DOHH2 (cell line): ENCODE data around the gene GRM5.

Experiments used
- H3F3A ChIP-seq: fragments of 200-600 bp; sonication (generic), shearing (Covaris generic); 2 replicates; pipeline ENCODE4 v1.6.0; 2016; ENCODE audit warnings: antibody characterized with exemption, mild to moderate bottlenecking; ENCODE audit not compliant: control insufficient read depth, insufficient read depth
- H3K27ac ChIP-seq: fragments of 200-600 bp; sonication (generic); 2 replicates; pipeline ENCODE4 v1.5.1; 2014; ENCODE audit warnings: low read depth, mild to moderate bottlenecking, low read length, moderate library complexity
- H3K27me3 ChIP-seq: fragments of 200-600 bp; sonication (generic); 2 replicates; pipeline ENCODE4 v1.6.1; 2014; ENCODE audit warnings: mild to moderate bottlenecking, low read length, mixed read lengths; ENCODE audit not compliant: control insufficient read depth
- H3K36me3 ChIP-seq: fragments of 200-600 bp; sonication (generic); 2 replicates; pipeline ENCODE4 v1.6.1; 2014; ENCODE audit warnings: mild to moderate bottlenecking, low read length, moderate library complexity, mixed read lengths; ENCODE audit not compliant: control insufficient read depth
- H3K4me1 ChIP-seq: fragments of 200-600 bp; sonication (generic); 2 replicates; pipeline ENCODE4 v1.6.1; 2014; ENCODE audit warnings: mild to moderate bottlenecking, low read length, mixed read lengths; ENCODE audit not compliant: control insufficient read depth
- H3K4me2 ChIP-seq: fragments of 200-600 bp; sonication (generic); 2 replicates; pipeline ENCODE4 v1.6.0; 2014; ENCODE audit warnings: mild to moderate bottlenecking, low read length, moderate library complexity
- H3K4me3 ChIP-seq: fragments of 200-600 bp; sonication (generic); 2 replicates; pipeline ENCODE4 v1.5.1; 2014; ENCODE audit warnings: mild to moderate bottlenecking, low read length, mixed read lengths
- H3K79me2 ChIP-seq: fragments of 200-600 bp; sonication (generic); 2 replicates; pipeline ENCODE4 v1.6.1; 2014; ENCODE audit warnings: mild to moderate bottlenecking, low read length, mixed read lengths; ENCODE audit not compliant: control insufficient read depth
- H3K9me2 ChIP-seq: fragments of 200-600 bp; sonication (generic); replicated peaks from 2 replicates; pipeline ENCODE4 v1.6.1; 2014; ENCODE audit warnings: mild to moderate bottlenecking, low read length, mixed read lengths; ENCODE audit not compliant: control insufficient read depth
- H3K9me3 ChIP-seq: fragments of 200-600 bp; sonication (generic); 2 replicates; pipeline ENCODE4 v1.6.1; 2014; ENCODE audit warnings: antibody characterized with exemption, low read length, mixed read lengths; ENCODE audit not compliant: control insufficient read depth, insufficient read depth
- H4K20me1 ChIP-seq: fragments of 200-600 bp; sonication (generic); 2 replicates; pipeline ENCODE4 v1.6.0; 2014; ENCODE audit warnings: low read depth, mild to moderate bottlenecking, antibody characterized with exemption, low read length, moderate library complexity; ENCODE audit not compliant: control insufficient read depth, insufficient read depth
- CTCF ChIP-seq: fragments of 200-600 bp; sonication (generic); IDR thresholded peaks from one replicate; pipeline ENCODE4 v1.5.1; 2014; ENCODE audit warnings: antibody characterized with exemption, mild to moderate bottlenecking, low read depth, low read length; ENCODE audit not compliant: poor library complexity, severe bottlenecking
- EZH2phosphoT487 ChIP-seq: fragments of 200-600 bp; sonication (generic); IDR thresholded peaks from 2 replicates; pipeline ENCODE4 v1.6.1; 2017; ENCODE audit warnings: borderline replicate concordance, mild to moderate bottlenecking, antibody characterized with exemption, low read length, moderate library complexity, mixed read lengths

GRM5 gene

DNA sequence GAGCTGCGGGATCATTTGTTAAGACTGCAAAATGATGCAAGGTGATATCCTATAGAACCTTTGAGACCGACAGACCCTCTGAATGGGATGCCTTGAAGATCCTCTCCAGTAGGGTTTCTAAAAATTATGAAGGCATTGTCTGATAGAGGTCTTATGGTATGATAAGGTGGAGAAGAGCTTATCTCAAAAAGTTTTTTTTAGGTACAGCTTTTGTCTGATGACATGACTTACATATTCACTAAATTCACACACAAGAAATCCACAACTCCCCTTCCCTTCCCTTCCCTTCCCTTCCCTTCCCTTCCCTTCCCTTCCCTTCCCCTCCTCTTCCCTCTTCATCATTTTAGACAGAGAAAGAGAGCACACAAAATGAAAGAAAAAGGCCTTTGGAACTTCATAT lies 609.8 kb downstream of the GRM5 start:
- TF ChIP-seq CTCF = no peak
- no peak for TF ChIP-seq EZH2phosphoT487
- no peak overlapping the region for H3K4me2 ChIP-seq
- no peak overlapping the region for H3K27ac ChIP-seq
- H3K27me3 ChIP-seq = no peaks in the 10 kb centered on the region
- no peaks in the 10 kb centered on the region for H3K9me3 ChIP-seq
- no peaks in the 10 kb centered on the region for H3K79me2 ChIP-seq
- no peaks in the 10 kb centered on the region for H3K36me3 ChIP-seq
- H3K4me1 ChIP-seq = no peaks in the 10 kb centered on the region
- H4K20me1 ChIP-seq = no peaks in the 10 kb centered on the region
- no peak overlapping the region for H3K4me3 ChIP-seq
- no peaks in the 10 kb centered on the region for H3K9me2 ChIP-seq
- no peaks in the 10 kb centered on the region for H3F3A ChIP-seq

- Histone ChIP-seq H3K9me3 (no peaks in the 10 kb centered on the region), H3K4me1 (no peaks in the 10 kb centered on the region), H4K20me1 (no peaks in the 10 kb centered on the region), H3K9me2 (no peaks in the 10 kb centered on the region), H3K79me2 (no peaks in the 10 kb centered on the region), H3K4me2 (no peak overlapping the region), H3K36me3 (no peaks in the 10 kb centered on the region), H3K27ac (no peak overlapping the region), H3F3A (no peaks in the 10 kb centered on the region), H3K4me3 (no peak overlapping the region), H3K27me3 (no peaks in the 10 kb centered on the region)
- TF ChIP-seq EZH2phosphoT487 (no peak), CTCF (no peak)
Observed at GRCh38 chr11:88454881-88455280, 610.9 kb downstream of the GRM5 start.
